GM18517 (cell line): ENCODE results near the gene SAMD4A.

Experiments used
- ATAC-seq: cut with Tn5 transposase; IDR thresholded peaks from one replicate; pipeline ENCODE4 v1.9.1; 2021; ENCODE audit warnings: mild to moderate bottlenecking, moderate library complexity; ENCODE audit not compliant: unreplicated experiment

SAMD4A gene

DNA sequence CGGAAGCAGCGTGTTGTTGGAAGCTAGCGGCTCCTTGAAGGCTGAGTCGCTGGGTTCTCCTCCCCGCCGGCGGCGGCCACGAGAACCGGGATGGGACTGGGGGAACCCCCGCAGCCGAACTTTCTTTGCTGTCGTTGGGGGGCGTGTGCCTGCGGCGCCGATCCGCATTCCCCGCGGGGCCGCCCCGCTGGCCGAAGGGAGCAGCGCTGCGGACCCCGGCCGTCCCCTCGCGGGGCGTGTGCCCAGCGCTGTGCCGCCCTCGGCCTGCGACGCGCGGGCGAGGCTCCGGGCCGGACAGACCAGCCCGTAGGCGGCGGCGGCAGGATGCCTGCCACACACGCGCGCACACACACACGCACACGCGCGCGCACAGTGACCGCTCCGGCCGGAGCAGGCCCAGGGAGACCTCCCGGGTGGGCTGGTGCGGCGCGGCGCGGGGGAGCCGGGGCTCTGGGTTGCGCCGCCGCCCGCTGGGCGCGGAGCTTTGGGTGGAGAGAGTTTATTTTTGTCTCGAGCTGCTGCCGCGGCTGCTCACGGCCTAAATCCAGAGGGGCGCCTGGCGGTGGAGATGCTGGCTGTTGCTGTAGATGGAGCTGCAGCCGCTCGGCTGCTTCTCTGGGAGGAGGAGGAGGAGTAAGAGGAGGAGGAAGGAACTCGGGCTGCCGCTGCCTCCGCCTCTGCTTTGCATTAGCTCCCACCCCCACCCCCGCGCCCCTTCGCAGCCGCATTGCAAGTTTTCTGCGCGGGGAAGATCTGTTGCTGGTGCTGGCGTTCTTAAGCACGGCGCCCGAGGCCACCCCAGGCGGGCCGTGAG is at the start of gene SAMD4A:
TSS of gene SAMD4A (plus strand) at position 719 of the 814 bp plus-strand sequence. CDS start 789 bp downstream, outside the sequence.
- ATAC-seq: peak; percentile 31

DNA sequence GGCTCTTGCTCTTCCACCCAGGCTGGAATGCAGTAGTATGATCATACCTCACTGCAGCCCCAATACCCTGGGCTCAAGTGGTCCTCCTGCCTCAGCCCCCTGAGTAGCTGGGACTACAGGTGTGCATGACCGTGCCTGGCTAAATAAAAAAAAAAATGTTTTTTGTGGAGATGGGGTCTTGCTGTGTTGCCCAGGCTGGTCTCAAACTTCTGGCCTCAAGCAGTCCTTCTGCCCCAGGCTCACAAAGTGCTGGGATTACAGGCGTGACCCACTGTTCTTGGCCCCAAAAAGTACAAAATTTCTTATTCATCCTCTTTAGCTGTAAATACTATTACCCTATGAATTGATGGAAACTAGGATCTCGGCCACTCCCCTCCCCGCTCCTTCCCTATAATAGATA is 42.5 kb upstream of the SAMD4A start:
- no peak for ATAC-seq

DNA sequence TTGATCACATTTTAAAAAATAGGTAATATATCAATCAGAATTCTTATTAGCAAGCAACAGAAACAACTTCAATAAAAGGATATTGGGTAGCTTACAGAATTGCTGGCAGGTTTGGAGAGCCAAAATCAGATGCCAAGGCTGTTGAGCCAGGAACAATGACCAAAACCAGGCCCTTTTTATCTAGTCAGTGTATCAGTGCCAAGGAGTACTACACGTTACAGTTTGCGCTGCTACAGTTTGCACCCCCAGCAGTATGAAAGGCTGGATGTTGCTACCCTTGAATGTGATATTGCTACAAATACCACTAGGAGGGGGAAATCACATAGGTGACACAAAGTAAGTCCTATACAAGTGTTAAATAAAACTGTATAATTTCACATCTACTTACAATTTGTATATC is 38.0 kb upstream of the SAMD4A start:
- no peak for ATAC-seq

- ATAC-seq: no peak
Observed at GRCh38 chr14:54529811-54530210, 37.1 kb upstream of the SAMD4A start.

DNA sequence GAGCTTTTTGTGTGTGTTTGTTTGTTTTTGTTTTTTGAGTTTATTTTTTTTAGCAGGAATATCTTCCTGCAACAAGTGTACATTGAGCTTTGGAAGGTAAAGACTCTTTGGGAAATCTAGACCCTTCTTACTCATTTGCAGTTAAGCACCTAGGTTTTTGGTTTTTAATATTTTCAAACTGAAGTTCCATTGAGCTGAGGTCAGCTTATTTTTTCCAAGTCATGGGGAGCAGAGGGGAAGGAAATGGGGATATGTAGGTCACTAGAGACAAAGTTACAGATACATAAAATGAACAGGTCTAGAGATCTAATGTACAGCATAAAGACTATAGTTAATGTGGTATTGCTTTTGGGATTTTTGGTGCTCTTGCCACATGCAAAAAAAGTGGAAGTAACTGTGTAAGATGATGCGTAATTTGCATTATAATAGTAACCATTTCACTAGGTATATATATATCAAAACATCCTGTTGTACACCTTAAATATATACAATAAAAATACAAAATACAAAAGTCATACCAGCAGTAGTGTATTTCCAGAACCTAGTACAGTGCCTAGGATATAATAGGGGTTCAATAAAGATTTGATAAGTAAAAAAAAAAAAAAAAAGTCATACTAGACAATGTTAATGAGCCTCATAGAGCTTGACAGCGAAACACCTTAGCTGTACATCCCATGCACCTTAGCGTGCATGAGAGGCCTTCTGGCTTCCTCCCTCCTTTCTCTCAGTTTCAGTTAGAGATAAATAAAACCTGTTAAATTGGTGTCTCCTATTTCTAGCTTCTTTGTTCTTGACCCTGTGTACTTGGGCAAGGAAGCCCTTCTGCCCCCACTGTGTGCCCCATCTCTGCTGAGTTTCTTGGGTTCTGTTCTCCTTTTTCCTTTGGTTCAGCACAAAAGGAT is 34.6 kb upstream of the SAMD4A start:
- ATAC-seq: peak; percentile 92

GRCh38 chr14:54533100-54533499 is 33.8 kb upstream of the SAMD4A start:
- no peak for ATAC-seq

DNA sequence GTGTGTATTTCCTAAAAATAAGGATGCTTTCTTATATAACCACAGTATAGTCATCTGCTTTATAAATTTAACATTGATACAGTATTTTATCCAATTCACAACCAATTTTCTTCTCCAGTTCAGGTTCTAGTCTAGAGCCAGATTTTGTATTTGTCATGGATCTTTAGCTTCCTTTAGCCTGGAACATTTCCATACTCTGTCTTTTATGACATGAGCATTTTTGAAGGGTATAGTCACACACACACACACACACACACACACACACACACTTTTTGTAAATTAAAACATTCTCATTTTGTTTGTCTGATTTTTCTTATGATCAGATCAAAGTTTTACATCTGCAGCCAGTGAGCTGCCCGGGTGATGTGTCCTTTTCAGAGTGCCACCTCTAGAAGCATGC is 31.8 kb upstream of the SAMD4A start:
- ATAC-seq: no peak

GRCh38 chr14:54535646-54536045 is 31.3 kb upstream of the SAMD4A start:
- no peak for ATAC-seq

GRCh38 chr14:54537651-54538050 is 29.3 kb upstream of the SAMD4A start:
- ATAC-seq: no peak

- ATAC-seq: no peak
Observed at GRCh38 chr14:54538055-54538454, 28.9 kb upstream of the SAMD4A start.

- ATAC-seq: no peak
Observed at GRCh38 chr14:54547583-54547982, 19.3 kb upstream of the SAMD4A start.

DNA sequence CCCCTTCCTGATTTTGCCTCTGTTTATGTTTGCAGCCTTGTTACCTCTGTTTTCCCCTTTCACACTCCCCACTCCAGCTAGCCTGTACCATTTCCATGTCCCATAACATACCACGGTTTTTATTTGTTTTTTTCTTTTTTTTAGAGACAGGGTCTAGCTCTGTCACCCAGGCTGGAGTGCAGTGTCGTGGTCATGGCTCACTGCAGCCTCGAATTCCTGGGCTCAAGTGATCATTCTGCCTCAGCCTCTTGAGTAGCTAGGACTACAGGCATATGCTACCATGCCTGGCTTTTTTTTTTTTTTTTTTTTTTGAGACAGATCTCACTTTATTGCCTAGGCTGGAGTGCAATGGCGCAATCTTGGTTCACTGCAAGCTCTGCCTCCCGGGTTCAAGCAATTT is 18.4 kb upstream of the SAMD4A start:
- ATAC-seq: no peak

DNA sequence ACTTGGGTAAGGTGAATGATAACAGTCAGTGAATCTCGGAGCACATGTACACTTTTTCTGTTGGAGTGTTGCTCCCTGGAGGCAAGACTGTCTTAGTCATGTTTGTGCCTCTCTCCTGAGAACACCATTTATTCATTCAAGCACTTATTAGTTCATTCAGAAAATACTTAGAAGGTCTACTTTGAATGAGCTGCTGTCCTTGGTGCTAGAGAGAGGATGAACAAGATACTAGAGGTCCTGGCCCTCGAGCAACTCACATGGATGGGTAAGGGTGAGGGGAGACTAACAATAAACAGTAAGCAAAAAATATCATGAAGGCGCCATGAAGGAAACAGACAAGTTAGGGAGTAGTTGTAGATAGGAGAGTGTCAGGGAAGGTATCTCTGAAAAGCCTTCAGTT is 17.1 kb upstream of the SAMD4A start:
- ATAC-seq: no peak

- ATAC-seq: no peak
Observed at GRCh38 chr14:54550514-54550913, 16.4 kb upstream of the SAMD4A start.

GRCh38 chr14:54554401-54554800 is 12.5 kb upstream of the SAMD4A start:
- ATAC-seq: no peak

GRCh38 chr14:54555651-54556050 is 11.3 kb upstream of the SAMD4A start:
- no peak for ATAC-seq

DNA sequence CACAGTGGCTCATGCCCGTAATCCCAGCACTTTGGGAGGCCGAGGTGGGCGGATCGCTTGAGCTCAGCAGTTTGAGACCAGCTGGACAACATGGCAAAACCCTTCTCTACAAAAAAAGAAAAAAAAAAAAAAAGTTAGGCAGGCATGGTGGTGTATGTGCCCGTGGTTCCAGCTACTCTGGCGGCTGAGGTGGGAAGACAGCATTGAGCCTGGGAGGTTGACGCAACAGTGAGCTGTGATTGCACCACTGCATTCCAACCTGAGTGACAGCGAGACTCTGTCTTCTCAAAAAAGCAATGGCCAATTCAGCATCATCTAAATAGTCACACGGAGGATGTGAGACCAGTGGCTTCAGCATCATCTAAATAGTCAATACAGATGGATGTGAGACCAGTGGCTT is 10.4 kb upstream of the SAMD4A start:
- ATAC-seq: no peak

DNA sequence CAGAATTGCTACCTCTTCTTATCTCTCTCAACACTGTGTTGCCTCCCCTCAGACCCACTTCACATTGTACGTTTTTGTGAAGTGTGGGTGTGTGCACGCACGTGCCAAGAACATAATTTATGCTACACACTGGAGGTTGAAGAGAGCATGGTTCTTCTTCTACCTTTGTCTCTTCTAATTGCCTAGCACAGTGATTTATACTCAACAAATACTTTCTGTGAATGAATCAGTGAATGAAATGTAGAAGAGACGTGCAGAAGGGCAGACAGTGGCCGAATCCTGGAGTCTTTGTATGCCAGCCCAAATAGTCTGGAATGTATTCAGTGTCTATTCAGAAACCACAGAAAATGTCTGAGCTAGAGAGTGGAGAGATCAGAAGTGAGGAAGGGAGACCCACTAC is 4.6 kb upstream of the SAMD4A start:
- no peak for ATAC-seq

DNA sequence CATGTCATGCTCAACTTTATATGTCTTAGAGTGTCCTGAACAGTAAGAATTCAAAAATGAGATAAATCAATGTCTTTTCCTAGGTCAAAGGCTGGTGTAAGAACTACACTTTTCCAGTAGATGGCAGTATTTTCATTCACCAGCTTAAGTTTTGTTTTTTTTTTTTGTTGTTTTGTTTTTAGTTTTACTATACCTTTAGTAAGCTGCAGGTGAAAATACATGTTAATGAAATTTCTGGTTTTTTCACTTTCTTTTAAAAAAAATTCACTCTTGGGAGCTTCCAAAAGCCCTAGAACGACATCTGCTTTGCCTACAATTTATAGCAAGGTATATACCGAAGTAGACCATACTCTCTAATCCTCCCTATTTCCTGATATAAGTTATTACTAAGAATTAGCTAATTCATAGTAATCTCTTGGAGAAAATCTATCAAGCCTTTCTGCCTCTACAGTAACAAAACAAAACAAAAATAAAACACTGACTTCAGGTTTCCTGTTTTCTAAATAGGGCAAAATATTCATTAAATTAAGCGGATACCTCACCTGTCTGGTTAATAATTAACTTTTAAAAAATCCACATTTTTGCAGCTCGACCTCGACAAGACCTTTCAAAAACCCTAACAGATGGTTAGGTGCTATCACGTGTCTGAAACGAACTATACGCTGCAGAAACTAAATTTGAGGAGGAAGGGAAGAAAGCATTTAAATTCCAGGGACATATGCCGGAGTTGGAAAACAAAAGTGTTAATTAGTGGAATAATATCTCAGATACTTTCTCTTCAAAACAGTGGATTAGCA is 2.7 kb upstream of the SAMD4A start:
- ATAC-seq: no peak

DNA sequence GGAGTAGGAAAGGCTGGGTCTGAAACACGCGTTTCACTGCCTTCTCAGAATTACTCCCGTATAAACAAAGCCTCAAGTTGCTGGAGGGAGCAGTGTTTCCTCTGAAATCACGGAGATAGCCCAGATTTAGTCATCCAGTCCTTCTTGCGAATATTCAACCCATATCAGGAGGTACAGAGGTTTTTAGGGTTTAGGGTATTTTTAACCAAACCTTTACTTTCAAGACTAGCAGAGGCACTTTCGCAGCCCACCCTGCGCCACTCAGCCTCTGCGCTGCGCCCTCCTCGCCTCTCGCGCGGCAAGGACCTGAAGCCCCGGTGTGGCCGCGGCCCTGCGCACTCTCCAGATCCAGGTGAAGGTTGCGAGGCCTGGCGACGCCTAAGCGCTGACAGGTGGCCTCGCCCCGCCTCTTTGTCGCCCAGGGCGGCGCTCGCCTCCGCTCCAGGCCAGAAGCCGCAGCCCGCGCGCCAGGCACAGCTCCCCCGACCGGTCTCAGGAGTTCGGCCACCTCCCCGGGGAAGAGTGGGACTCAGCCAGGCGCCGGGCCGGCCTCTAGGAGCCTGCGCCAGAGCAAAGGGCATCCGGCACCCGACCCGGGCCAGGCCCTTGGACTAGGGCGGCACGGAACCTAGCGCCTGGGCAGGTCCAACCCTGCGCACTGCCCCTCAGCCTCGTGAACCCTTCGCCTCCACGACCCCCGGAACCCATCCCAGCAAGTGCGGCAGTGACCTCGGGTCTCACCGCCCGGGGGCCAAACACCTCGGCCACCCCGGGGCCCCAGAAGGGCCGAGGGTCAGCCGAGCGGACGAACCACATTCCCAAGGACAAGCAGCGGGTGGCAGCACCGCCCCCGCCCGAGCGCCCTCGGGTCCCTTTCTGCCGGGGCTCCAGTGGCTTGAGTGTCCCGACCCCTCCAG is 1.8 kb upstream of the SAMD4A start:
- peak; percentile 37 for ATAC-seq
